Right atrium auricular region (tissue), 2 donors: ENCODE results near the gene CACNA1C. TPM values are rescaled to one million over a fixed set of nuclear protein-coding genes. Genes with fewer than 3 reads are reported as not detected.
A peak's percentile ranks its signal among the peaks of the same experiment; 100 is the strongest.

Experiments
- DNase-seq: peaks from one replicate; pipeline ENCODE4 v3.0.0-alpha.2; 2019; ENCODE audit warnings: low spot score
- H3K27ac ChIP-seq, 2 donors: fragments of 200-600 bp; sonication (generic); 1 replicate in 1 of 2; 2 replicates in 1 of 2; pipeline ENCODE4 v1.5.1; 2016 to 2019
- H3K27me3 ChIP-seq, 2 donors: fragments of 200-600 bp; sonication (generic); one replicate each; pipeline versions ENCODE4 v1.5.1 to v1.6.0; 2017 to 2019
- H3K36me3 ChIP-seq: fragments of 200-600 bp; sonication (generic); one replicate; pipeline ENCODE4 v1.5.1; 2016
- H3K4me1 ChIP-seq, 2 donors: fragments of 200-600 bp; sonication (generic); one replicate each; pipeline versions ENCODE4 v1.5.1 to v1.6.0; 2017 to 2019
- H3K4me3 ChIP-seq, 2 donors: fragments of 200-600 bp; sonication (generic); 1 replicate in 1 of 2; 2 replicates in 1 of 2; pipeline ENCODE4 v1.5.1; 2017 to 2019; ENCODE audit warnings: mild to moderate bottlenecking in 1 of 2, moderate library complexity in 1 of 2
- H3K9me3 ChIP-seq, 2 donors: fragments of 200-600 bp; sonication (generic); one replicate each; pipeline ENCODE4 v1.5.1; 2019
- CTCF ChIP-seq, 2 donors: fragments of 200-600 bp; sonication (generic); IDR thresholded peaks; one replicate each; pipeline ENCODE4 v1.5.1; 2019; ENCODE audit warnings: antibody characterized with exemption in 2 of 2
- total RNA-seq, 2 donors: library from RNA; depleted of rRNA; stranded (reverse); fragments of >200 nt; gene quantifications; one replicate each; pipeline ENCODE4 v1.1.0, GENCODE V29; 2016

Gene CACNA1C
- total RNA-seq, 2 donors from 2014 or later, result 83.1 to 93.6 TPM

- no peak for TF ChIP-seq CTCF (IDR thresholded peaks at IDR 0.05)
- peak overlapping the region; percentile 26 to 56 for H3K27ac ChIP-seq
- H3K4me3 ChIP-seq, result no peak overlapping the region
- no peaks in the 10 kb centered on the region for H3K9me3 ChIP-seq
- peaks cover 9% of the 10 kb centered on the region for H3K36me3 ChIP-seq
- peaks cover 0 to 54% of the 10 kb centered on the region in 2 donors for H3K4me1 ChIP-seq
- H3K27me3 ChIP-seq, result no peaks in the 10 kb centered on the region
- peak; percentile 70 for DNase-seq
These were observed 84.9 kb downstream of the CACNA1C start for GRCh38 chr12:2137711-2138110.

GRCh38 chr12:2138294-2138693 is 85.5 kb downstream of the CACNA1C start:
- Histone ChIP-seq H3K9me3 (no peaks in the 10 kb centered on the region), H3K27me3 (no peaks in the 10 kb centered on the region), H3K4me1 (peaks cover 0 to 54% of the 10 kb centered on the region in 2 donors), H3K36me3 (peaks cover 9% of the 10 kb centered on the region), H3K27ac (peak overlapping the region; percentile 26 to 56), H3K4me3 (no peak overlapping the region)
- no peak for DNase-seq
- no peak for TF ChIP-seq CTCF (IDR thresholded peaks at IDR 0.05)

- H3K4me1 ChIP-seq, result peaks cover 0 to 54% of the 10 kb centered on the region in 2 donors
- no peak for TF ChIP-seq CTCF (IDR thresholded peaks at IDR 0.05)
- no peaks in the 10 kb centered on the region for H3K27me3 ChIP-seq
- H3K9me3 ChIP-seq, result no peaks in the 10 kb centered on the region
- peaks cover 9% of the 10 kb centered on the region for H3K36me3 ChIP-seq
- no peak for DNase-seq
- H3K4me3 ChIP-seq, result no peak overlapping the region
- peak overlapping the region in 1 of 2 donors; percentile 56 for H3K27ac ChIP-seq
These were observed 86.1 kb downstream of the CACNA1C start for GRCh38 chr12:2138871-2139308.

GRCh38 chr12:2139651-2140050 is 86.9 kb downstream of the CACNA1C start:
- DNase-seq, result no peak
- Histone ChIP-seq H3K27ac (peak overlapping the region in 1 of 2 donors; percentile 21), H3K4me1 (peaks cover 0 to 54% of the 10 kb centered on the region in 2 donors), H3K27me3 (no peaks in the 10 kb centered on the region), H3K4me3 (no peak overlapping the region), H3K9me3 (no peaks in the 10 kb centered on the region), H3K36me3 (peaks cover 9% of the 10 kb centered on the region)
- no peak for TF ChIP-seq CTCF (IDR thresholded peaks at IDR 0.05)

- Histone ChIP-seq H3K36me3 (peaks cover 9% of the 10 kb centered on the region), H3K27me3 (no peaks in the 10 kb centered on the region), H3K4me3 (no peak overlapping the region), H3K27ac (peak overlapping the region; percentile 33 to 56), H3K4me1 (peaks cover 0 to 67% of the 10 kb centered on the region in 2 donors), H3K9me3 (no peaks in the 10 kb centered on the region)
- DNase-seq, result no peak
- no peak for TF ChIP-seq CTCF (IDR thresholded peaks at IDR 0.05)
These were observed 88.2 kb downstream of the CACNA1C start for GRCh38 chr12:2140858-2141519.

- Histone ChIP-seq H3K9me3 (no peaks in the 10 kb centered on the region), H3K36me3 (peaks cover 9% of the 10 kb centered on the region), H3K4me3 (no peak overlapping the region), H3K4me1 (peaks cover 0 to 67% of the 10 kb centered on the region in 2 donors), H3K27me3 (no peaks in the 10 kb centered on the region), H3K27ac (peak overlapping the region; percentile 33 to 56)
- DNase-seq, result no peak
- no peak for TF ChIP-seq CTCF (IDR thresholded peaks at IDR 0.05)
These were observed 89.3 kb downstream of the CACNA1C start for GRCh38 chr12:2142068-2142467.
